Measurements from ENCODE around the gene ECE1.

Gene ECE1

DNA sequence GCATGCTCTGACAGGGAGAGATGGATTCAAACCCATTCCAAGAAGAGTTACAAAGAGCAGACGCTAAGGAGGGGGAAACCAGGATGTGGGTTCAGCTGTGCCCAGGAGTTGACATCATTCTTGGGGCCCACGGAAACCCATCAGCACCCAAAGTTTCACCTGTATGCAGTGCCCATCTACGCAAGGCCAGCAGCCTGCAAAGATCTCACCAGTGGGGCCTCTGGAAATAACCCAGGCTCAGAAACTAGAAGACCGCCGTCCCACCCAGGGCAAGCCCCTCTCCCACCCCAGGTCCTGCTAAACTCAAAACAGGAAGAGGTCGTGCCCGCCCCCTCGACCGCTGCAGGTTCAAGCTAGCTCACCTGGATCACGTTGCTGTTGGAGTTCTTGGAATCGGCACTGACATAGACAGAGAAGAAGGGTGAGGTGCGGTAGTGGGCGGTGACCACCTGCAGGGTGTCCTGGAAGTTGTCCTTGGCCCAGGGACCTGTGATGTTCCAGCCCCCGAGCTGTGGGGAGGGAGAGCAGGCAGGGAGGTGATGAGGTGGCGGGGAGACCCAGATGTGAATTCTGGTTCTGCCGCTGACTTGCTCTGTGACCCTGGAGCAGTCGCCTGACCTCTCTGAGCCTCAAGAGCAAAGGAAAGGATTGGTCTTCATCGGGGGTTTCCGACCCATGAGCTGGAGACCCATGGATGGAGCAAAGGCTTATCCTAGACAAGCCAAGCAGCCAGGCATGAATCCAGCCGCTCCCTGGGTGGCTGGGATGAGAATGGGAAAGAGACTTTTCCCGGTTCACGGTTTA lies 31.7 kb downstream of the ECE1 start:
- Histone ChIP-seq H3K27me3 (ENCODE audit: insufficient read depth, poor library complexity, severe bottlenecking) (no peaks in the 10 kb centered on the region), H3K27ac (replicated peaks) (no peak overlapping the region), H3K4me3 (replicated peaks; ENCODE audit: insufficient read depth, low read length) (no peak overlapping the region)
- no peak for DNase-seq (ENCODE audit: low read depth in 1 of 2, low spot score in 1 of 2)
- TF ChIP-seq POLR2AphosphoS5 (IDR thresholded peaks at IDR 0.05; ENCODE audit: low read depth) (no peak), SPI1 (IDR thresholded peaks at IDR 0.05; ENCODE audit: borderline replicate concordance, low read depth) (no peak), GABPA (IDR thresholded peaks at IDR 0.05; ENCODE audit: low read depth) (no peak)
- TF ChIP-seq, protein P1, sequence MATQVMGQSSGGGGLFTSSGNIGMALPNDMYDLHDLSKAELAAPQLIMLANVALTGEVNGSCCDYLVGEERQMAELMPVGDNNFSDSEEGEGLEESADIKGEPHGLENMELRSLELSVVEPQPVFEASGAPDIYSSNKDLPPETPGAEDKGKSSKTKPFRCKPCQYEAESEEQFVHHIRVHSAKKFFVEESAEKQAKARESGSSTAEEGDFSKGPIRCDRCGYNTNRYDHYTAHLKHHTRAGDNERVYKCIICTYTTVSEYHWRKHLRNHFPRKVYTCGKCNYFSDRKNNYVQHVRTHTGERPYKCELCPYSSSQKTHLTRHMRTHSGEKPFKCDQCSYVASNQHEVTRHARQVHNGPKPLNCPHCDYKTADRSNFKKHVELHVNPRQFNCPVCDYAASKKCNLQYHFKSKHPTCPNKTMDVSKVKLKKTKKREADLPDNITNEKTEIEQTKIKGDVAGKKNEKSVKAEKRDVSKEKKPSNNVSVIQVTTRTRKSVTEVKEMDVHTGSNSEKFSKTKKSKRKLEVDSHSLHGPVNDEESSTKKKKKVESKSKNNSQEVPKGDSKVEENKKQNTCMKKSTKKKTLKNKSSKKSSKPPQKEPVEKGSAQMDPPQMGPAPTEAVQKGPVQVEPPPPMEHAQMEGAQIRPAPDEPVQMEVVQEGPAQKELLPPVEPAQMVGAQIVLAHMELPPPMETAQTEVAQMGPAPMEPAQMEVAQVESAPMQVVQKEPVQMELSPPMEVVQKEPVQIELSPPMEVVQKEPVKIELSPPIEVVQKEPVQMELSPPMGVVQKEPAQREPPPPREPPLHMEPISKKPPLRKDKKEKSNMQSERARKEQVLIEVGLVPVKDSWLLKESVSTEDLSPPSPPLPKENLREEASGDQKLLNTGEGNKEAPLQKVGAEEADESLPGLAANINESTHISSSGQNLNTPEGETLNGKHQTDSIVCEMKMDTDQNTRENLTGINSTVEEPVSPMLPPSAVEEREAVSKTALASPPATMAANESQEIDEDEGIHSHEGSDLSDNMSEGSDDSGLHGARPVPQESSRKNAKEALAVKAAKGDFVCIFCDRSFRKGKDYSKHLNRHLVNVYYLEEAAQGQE (IDR thresholded peaks at IDR 0.05; ENCODE audit: insufficient replicate concordance, low read depth) = no peak
- TF ChIP-seq, protein P2, sequence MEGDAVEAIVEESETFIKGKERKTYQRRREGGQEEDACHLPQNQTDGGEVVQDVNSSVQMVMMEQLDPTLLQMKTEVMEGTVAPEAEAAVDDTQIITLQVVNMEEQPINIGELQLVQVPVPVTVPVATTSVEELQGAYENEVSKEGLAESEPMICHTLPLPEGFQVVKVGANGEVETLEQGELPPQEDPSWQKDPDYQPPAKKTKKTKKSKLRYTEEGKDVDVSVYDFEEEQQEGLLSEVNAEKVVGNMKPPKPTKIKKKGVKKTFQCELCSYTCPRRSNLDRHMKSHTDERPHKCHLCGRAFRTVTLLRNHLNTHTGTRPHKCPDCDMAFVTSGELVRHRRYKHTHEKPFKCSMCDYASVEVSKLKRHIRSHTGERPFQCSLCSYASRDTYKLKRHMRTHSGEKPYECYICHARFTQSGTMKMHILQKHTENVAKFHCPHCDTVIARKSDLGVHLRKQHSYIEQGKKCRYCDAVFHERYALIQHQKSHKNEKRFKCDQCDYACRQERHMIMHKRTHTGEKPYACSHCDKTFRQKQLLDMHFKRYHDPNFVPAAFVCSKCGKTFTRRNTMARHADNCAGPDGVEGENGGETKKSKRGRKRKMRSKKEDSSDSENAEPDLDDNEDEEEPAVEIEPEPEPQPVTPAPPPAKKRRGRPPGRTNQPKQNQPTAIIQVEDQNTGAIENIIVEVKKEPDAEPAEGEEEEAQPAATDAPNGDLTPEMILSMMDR (IDR thresholded peaks at IDR 0.05; ENCODE audit: insufficient read depth, low read length) = no peak

DNA sequence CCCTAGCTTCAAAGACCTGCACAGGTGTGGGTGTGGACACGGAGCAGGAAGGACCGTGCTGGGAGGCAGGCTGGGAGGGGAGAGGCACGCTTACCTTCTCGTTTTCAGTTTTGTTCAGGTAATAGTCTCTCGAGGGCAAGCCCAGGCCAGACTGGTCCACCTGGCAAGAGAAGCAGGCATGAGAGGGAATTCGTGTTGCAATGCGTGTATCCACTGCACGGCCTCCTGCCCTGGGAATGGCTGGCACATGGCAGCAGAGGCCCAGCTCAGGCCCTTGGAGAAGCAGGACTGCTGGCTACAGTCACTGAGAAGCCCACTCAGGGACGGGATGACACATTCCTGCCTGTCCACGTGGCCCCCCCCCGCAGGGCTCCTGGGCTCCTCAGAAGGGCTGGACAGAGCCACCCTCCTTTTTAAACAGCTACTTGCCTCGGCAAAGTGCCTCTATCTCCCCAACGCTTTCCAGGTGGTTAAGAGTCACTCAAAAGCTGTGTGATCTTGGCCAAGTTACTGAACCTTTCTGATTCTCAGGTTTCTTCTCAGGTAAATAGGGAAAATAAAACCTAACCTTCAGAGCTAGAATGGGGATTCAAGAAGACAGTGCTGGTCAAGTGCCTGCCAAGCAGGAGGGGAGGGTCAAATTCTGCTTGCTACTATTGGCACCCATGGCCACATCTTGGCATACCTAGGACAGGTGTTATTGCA lies 32.7 kb downstream of the ECE1 start:
- DNase-seq (ENCODE audit: low read depth in 1 of 2, low spot score in 1 of 2) = no peak
- Histone ChIP-seq H3K27ac (replicated peaks) (no peak overlapping the region), H3K4me3 (replicated peaks; ENCODE audit: insufficient read depth, low read length) (no peak overlapping the region), H3K27me3 (ENCODE audit: insufficient read depth, poor library complexity, severe bottlenecking) (no peaks in the 10 kb centered on the region)
- TF ChIP-seq SPI1 (IDR thresholded peaks at IDR 0.05; ENCODE audit: borderline replicate concordance, low read depth) (no peak), POLR2AphosphoS5 (IDR thresholded peaks at IDR 0.05; ENCODE audit: low read depth) (no peak), GABPA (IDR thresholded peaks at IDR 0.05; ENCODE audit: low read depth) (no peak)
- TF ChIP-seq, protein P2 (IDR thresholded peaks at IDR 0.05; ENCODE audit: insufficient read depth, low read length) = no peak
- TF ChIP-seq, protein P1 (IDR thresholded peaks at IDR 0.05; ENCODE audit: insufficient replicate concordance, low read depth) = no peak

DNA sequence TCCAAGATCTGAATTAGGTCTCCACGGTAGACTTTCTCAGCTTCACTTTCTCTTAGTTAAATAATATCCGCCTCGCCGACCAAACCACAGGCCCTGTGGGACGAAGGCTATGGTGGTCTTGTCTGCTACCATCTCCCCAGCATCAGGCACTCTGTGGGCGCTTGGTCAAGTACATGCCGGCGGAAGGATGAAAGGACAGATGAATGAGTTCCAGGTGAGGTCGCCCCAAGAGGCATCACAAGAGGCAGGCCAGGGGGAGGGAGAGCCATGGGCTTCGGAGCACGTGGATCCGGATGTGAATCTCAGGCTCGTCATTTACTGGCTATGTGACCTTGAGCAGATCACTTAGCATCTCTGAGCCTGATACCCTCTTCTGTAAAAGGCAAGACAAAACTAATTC lies 33.5 kb downstream of the ECE1 start:
- DNase-seq (ENCODE audit: low read depth in 1 of 2, low spot score in 1 of 2) = no peak
- no peak overlapping the region for H3K27ac ChIP-seq (replicated peaks)
- TF ChIP-seq SPI1 (IDR thresholded peaks at IDR 0.05; ENCODE audit: borderline replicate concordance, low read depth) = no peak
- TF ChIP-seq, protein P1 (IDR thresholded peaks at IDR 0.05; ENCODE audit: insufficient replicate concordance, low read depth) = no peak
- TF ChIP-seq, protein P2 (IDR thresholded peaks at IDR 0.05; ENCODE audit: insufficient read depth, low read length) = no peak
- TF ChIP-seq POLR2AphosphoS5 (IDR thresholded peaks at IDR 0.05; ENCODE audit: low read depth) = no peak
- no peak for TF ChIP-seq GABPA (IDR thresholded peaks at IDR 0.05; ENCODE audit: low read depth)
- no peak overlapping the region for H3K4me3 ChIP-seq (replicated peaks; ENCODE audit: insufficient read depth, low read length)
- no peaks in the 10 kb centered on the region for H3K27me3 ChIP-seq (ENCODE audit: insufficient read depth, poor library complexity, severe bottlenecking)

Measured in HL-60 (cell line).